BLaER1 treated with 17β-estradiol and CSF1 and Interleukin-3, amounts not matched to agents 10 nM and 100 nM (cell line): ENCODE results near the gene KCTD19.

Source experiments
- H3K27ac ChIP-seq, 11 experiments: shearing (Covaris generic); formaldehyde crosslinking; 2 replicates each; pipeline ENCODE4 v1.8.1; 2022
- H3K27me3 ChIP-seq, 11 experiments: shearing (Covaris generic); formaldehyde crosslinking; 2 replicates each; pipeline ENCODE4 v1.8.1; 2022
- H3K36me3 ChIP-seq, 11 experiments: shearing (Covaris generic); formaldehyde crosslinking; 2 replicates each; pipeline ENCODE4 v1.8.1; 2022
- H3K4me1 ChIP-seq, 10 experiments: shearing (Covaris generic); formaldehyde crosslinking; 2 replicates each; pipeline ENCODE4 v1.8.1; 2022
- H3K4me2 ChIP-seq, 11 experiments: shearing (Covaris generic); formaldehyde crosslinking; 2 replicates each; pipeline ENCODE4 v1.8.1; 2022
- H3K4me3 ChIP-seq, 10 experiments: shearing (Covaris generic); formaldehyde crosslinking; 2 replicates each; pipeline ENCODE4 v1.8.1; 2022
- H3K9ac ChIP-seq, 11 experiments: shearing (Covaris generic); formaldehyde crosslinking; 2 replicates each; pipeline ENCODE4 v1.8.1; 2022
- H3K9me3 ChIP-seq, 11 experiments: shearing (Covaris generic); formaldehyde crosslinking; replicated peaks in 1 of 11; 2 replicates each; pipeline ENCODE4 v1.8.1; 2022
- H4K20me1 ChIP-seq, 11 experiments: shearing (Covaris generic); formaldehyde crosslinking; 2 replicates each; pipeline ENCODE4 v1.8.1; 2022
- Cebpa-rat ChIP-seq, 11 experiments: shearing (Covaris generic); IDR thresholded peaks; 2 replicates each; pipeline ENCODE4 v1.8.1; 2022

The KCTD19 gene

GRCh38 chr16:67294171-67294757 is 32.3 kb downstream of the KCTD19 start:
- Histone ChIP-seq H3K4me2 (no peak overlapping the region), H3K27ac (no peak overlapping the region), H3K4me1 (peaks cover 4 to 7% (median 6%) of the 10 kb centered on the region in 10 experiments; a peak in 10 of 20 replicates), H3K9ac (no peak overlapping the region), H3K9me3 (no peaks in the 10 kb centered on the region), H3K36me3 (no peaks in the 10 kb centered on the region), H4K20me1 (no peaks in the 10 kb centered on the region), H3K27me3 (no peaks in the 10 kb centered on the region), H3K4me3 (no peak overlapping the region)
- no peak for TF ChIP-seq Cebpa-rat (IDR thresholded peaks at IDR 0.05)

DNA sequence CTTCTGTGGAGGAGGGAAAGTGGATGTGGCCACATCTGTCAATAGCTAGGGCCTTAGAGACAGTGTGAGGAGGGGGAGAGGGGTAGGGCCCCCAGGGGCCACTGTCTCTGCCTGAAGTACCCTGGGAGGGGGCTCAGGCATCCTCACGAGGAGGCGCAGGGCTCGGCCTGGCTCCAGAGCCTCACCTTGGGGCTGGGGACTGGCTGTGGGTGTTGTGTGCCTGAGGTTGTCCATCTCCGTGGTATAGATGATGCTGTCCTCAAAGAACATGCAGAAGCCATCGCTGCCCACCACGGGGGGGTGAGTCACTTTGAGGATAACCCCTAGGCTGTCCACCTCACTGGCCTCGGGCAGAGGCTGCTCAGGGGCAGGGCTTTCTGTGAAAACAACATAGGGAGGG is 35.1 kb downstream of the KCTD19 start:
- Histone ChIP-seq H3K36me3 (no peaks in the 10 kb centered on the region), H3K27me3 (no peaks in the 10 kb centered on the region), H3K27ac (no peak overlapping the region), H3K4me1 (peaks cover 4 to 12% (median 6%) of the 10 kb centered on the region in 10 experiments; a peak in 11 of 20 replicates), H3K9ac (no peak overlapping the region), H4K20me1 (no peaks in the 10 kb centered on the region; a peak in 1 of 22 replicates), H3K4me2 (no peak overlapping the region), H3K4me3 (no peak overlapping the region), H3K9me3 (no peaks in the 10 kb centered on the region)
- no peak for TF ChIP-seq Cebpa-rat (IDR thresholded peaks at IDR 0.05)

GRCh38 chr16:67287960-67288359 is 38.6 kb downstream of the KCTD19 start:
- Histone ChIP-seq H3K27ac (no peak overlapping the region), H4K20me1 (peaks cover 0 to 8% (median 0%) of the 10 kb centered on the region in 11 experiments; a peak in 2 of 22 replicates), H3K36me3 (no peaks in the 10 kb centered on the region), H3K4me1 (peaks cover 10 to 42% (median 26%) of the 10 kb centered on the region in 10 experiments; a peak in 19 of 20 replicates), H3K9ac (no peak overlapping the region), H3K9me3 (no peaks in the 10 kb centered on the region), H3K4me2 (no peak overlapping the region), H3K4me3 (no peak overlapping the region), H3K27me3 (no peaks in the 10 kb centered on the region)
- no peak for TF ChIP-seq Cebpa-rat (IDR thresholded peaks at IDR 0.05)

- H3K4me1 ChIP-seq = peaks cover 10 to 42% (median 26%) of the 10 kb centered on the region in 10 experiments; a peak in 19 of 20 replicates
- no peaks in the 10 kb centered on the region for H3K9me3 ChIP-seq
- no peak overlapping the region for H3K9ac ChIP-seq
- peaks cover 0 to 8% (median 0%) of the 10 kb centered on the region in 11 experiments; a peak in 2 of 22 replicates for H4K20me1 ChIP-seq
- H3K4me2 ChIP-seq = no peak overlapping the region
- no peak for TF ChIP-seq Cebpa-rat (IDR thresholded peaks at IDR 0.05)
- no peak overlapping the region for H3K27ac ChIP-seq
- H3K36me3 ChIP-seq = no peaks in the 10 kb centered on the region
- H3K4me3 ChIP-seq = no peak overlapping the region
- no peaks in the 10 kb centered on the region for H3K27me3 ChIP-seq
These were observed 39.9 kb downstream of the KCTD19 start for GRCh38 chr16:67286441-67287235.

DNA sequence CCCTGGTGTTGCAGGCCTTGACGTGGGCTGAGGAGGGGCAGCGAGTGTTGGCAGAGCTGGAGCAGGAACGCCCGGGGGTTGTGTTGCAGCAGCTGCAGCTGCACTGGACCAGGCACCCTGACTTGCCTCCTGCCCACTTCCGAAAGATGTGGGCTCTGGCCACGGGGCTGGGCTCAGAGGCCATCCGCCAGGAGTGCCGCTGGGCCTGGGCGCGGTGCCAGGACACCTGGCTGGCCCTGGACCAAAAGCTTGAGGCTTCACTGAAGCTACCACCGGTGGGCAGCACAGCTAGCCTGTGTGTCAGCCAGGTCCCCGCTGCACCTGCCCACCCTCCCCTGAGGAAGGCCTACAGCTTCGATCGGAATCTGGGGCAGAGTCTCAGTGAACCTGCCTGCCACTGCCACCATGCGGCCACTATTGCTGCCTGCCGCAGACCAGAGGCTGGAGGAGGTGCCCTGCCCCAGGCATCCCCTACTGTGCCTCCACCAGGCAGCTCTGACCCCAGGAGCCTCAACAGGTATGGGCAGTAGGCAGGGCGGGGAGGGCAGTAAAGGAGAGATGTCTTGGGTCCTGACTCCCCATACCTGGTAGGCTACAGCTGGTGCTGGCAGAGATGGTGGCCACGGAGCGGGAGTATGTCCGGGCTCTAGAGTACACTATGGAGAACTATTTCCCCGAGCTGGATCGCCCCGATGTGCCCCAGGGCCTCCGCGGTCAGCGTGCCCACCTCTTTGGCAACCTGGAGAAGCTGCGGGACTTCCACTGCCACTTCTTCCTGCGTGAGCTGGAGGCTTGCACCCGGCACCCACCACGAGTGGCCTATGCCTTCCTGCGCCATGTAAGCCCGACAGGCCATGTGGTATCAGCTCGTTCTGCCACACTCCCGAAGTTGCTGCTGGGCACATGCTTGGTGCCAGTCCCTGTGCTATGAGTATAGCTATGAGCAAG is 41.6 kb downstream of the KCTD19 start:
- Histone ChIP-seq H3K27ac (no peak overlapping the region), H4K20me1 (peaks cover 0 to 8% (median 0%) of the 10 kb centered on the region in 11 experiments; a peak in 2 of 22 replicates), H3K27me3 (no peaks in the 10 kb centered on the region), H3K4me1 (peaks cover 10 to 42% (median 26%) of the 10 kb centered on the region in 10 experiments; a peak in 19 of 20 replicates), H3K4me2 (peak overlapping the region; percentile 7 to 81 (median 65); a peak in 20 of 22 replicates), H3K9me3 (no peaks in the 10 kb centered on the region), H3K9ac (peak overlapping the region in 5 of 11 experiments; percentile 14 to 51 (median 48); a peak in 5 of 22 replicates), H3K36me3 (no peaks in the 10 kb centered on the region), H3K4me3 (no peak overlapping the region)
- no peak for TF ChIP-seq Cebpa-rat (IDR thresholded peaks at IDR 0.05)

DNA sequence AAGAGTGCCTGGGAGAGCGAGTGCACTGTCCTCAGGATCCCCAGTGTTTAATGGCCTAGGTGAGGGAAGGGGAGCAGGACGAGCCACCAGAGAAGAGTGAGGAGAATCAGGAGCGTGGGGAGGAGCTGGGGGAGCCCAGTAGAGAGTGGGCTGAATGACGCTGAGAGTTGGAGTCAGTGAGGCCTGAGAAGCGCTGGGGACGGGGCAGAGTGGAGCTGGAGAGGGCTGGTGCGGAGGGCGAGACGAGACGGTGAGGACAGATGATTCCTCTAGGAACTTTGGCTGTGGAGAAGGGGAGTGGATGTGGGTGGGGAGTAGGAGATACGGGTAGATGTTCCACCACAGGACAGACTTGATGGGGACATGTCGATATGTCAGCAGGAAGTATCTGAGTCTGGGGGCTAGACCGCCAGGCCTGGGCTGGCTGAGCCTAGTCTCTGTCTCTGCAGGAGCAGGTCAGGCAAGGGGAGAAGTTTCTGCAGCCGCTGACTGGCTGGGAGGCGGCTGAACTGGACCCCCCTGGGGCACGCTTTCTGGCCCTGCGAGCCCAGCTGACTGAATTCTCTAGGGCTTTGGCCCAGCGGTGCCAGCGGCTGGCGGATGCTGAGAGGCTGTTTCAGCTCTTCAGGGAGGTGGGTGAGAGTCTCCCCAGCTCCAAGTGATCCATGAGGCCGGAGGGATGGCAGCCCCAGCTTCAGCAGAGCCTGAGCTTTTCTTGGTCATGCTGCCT is 42.5 kb downstream of the KCTD19 start:
- Histone ChIP-seq H3K9me3 (no peaks in the 10 kb centered on the region), H3K9ac (peak overlapping the region in 7 of 11 experiments; percentile 14 to 51 (median 40); a peak in 8 of 22 replicates), H3K27ac (no peak overlapping the region), H3K4me3 (no peak overlapping the region), H4K20me1 (peaks cover 0 to 8% (median 0%) of the 10 kb centered on the region in 11 experiments; a peak in 2 of 22 replicates), H3K4me1 (peaks cover 4 to 39% (median 24%) of the 10 kb centered on the region in 10 experiments; a peak in 18 of 20 replicates), H3K27me3 (peaks cover 0 to 5% (median 0%) of the 10 kb centered on the region in 11 experiments; a peak in 1 of 22 replicates), H3K36me3 (no peaks in the 10 kb centered on the region), H3K4me2 (peak overlapping the region; percentile 7 to 81 (median 65); a peak in 20 of 22 replicates)
- TF ChIP-seq Cebpa-rat (IDR thresholded peaks at IDR 0.05) = no peak

- TF ChIP-seq Cebpa-rat (IDR thresholded peaks at IDR 0.05) = no peak
- Histone ChIP-seq H3K4me2 (peak overlapping the region in 9 of 11 experiments; percentile 33 to 81 (median 68); a peak in 17 of 22 replicates), H4K20me1 (peaks cover 0 to 8% (median 0%) of the 10 kb centered on the region in 11 experiments; a peak in 2 of 22 replicates), H3K27me3 (peaks cover 0 to 5% (median 0%) of the 10 kb centered on the region in 11 experiments; a peak in 1 of 22 replicates), H3K4me1 (peaks cover 12 to 46% (median 31%) of the 10 kb centered on the region in 10 experiments), H3K27ac (no peak overlapping the region), H3K9ac (peak overlapping the region in 2 of 11 experiments; percentile 13 to 48; a peak in 2 of 22 replicates), H3K4me3 (no peak overlapping the region), H3K36me3 (no peaks in the 10 kb centered on the region), H3K9me3 (no peaks in the 10 kb centered on the region)
These were observed 43.3 kb downstream of the KCTD19 start for GRCh38 chr16:67283039-67283825.
